Upper lobe of left lung (tissue), 6 donors: ENCODE data around the gene TMEM258. TPM values are rescaled to one million over a fixed set of nuclear protein-coding genes. Genes with fewer than 3 reads are reported as not detected.

ENCODE experiments used
- ATAC-seq, 2 donors: fragments of 200-7000 bp; cut with Tn5 transposase; one replicate each; pipeline ENCODE4 v1.9.1; 2022; ENCODE audit warnings: mild to moderate bottlenecking in 2 of 2, moderate library complexity in 2 of 2; ENCODE audit not compliant: low FRiP score in 2 of 2
- DNase-seq, 2 donors: peaks; one replicate each; pipeline ENCODE4 v3.0.0-alpha.2; 2019 to 2020
- H3K27ac ChIP-seq, 4 donors: fragments of 200-600 bp; sonication (generic); one replicate each; pipeline ENCODE4 v1.5.1; 2016 to 2019
- H3K27me3 ChIP-seq, 4 donors: fragments of 200-600 bp; sonication (generic); one replicate each; pipeline ENCODE4 v1.5.1; 2017 to 2019
- H3K36me3 ChIP-seq, 4 donors: fragments of 200-600 bp; sonication (generic); one replicate each; pipeline ENCODE4 v1.5.1; 2016 to 2019
- H3K4me1 ChIP-seq, 4 donors: fragments of 200-600 bp; sonication (generic); one replicate each; pipeline ENCODE4 v1.5.1; 2018 to 2019
- H3K4me3 ChIP-seq, 4 donors: fragments of 200-600 bp; sonication (generic); one replicate each; pipeline ENCODE4 v1.5.1; 2017 to 2019; ENCODE audit warnings: mild to moderate bottlenecking in 2 of 4, moderate library complexity in 1 of 4
- H3K9me3 ChIP-seq, 4 donors: fragments of 200-600 bp; sonication (generic); one replicate each; pipeline ENCODE4 v1.5.1; 2018 to 2019
- EP300 ChIP-seq, 4 donors: sonication (generic); formaldehyde crosslinking; IDR thresholded peaks; one replicate each; pipeline ENCODE4 v1.5.1; 2017; ENCODE audit warnings: antibody characterized with exemption in 4 of 4, control low read depth in 2 of 4
- POLR2A ChIP-seq, 4 donors: fragments of 450-650 bp; IDR thresholded peaks; one replicate each; pipeline ENCODE4 v1.5.1; 2016 to 2017; ENCODE audit warnings: antibody characterized with exemption in 4 of 4, mild to moderate bottlenecking in 2 of 4
- POLR2AphosphoS5 ChIP-seq, 2 donors: sonication (generic); formaldehyde crosslinking; IDR thresholded peaks; one replicate each; pipeline ENCODE4 v1.5.1; 2017; ENCODE audit warnings: antibody characterized with exemption in 2 of 2
- WGBS, 2 donors: methylation state at CpG; one replicate each; pipeline ENCODE4 v1.1.5; 2017 to 2018; 5-methylcytosine and 5-hydroxymethylcytosine counted together
- total RNA-seq, 6 donors: library from RNA; depleted of rRNA in 4 of 6; stranded (reverse); fragments of >200 nt in 4 of 6; gene quantifications; one replicate each; pipeline versions ENCODE4 v1.1.0 to v1.2.1, GENCODE V29; 2016 to 2021
- TF ChIP-seq, protein P1 (sequence below), 6 experiments: fragments of 450-650 bp in 4 of 6; fragments of 200-600 bp in 2 of 6; sonication (generic) in 2 of 6; IDR thresholded peaks; one replicate each; pipeline ENCODE4 v1.5.1; 2016 to 2019; ENCODE audit warnings: antibody characterized with exemption in 6 of 6
- donor health status: DM: no; HTN: no; CAD: no; lungs with moderate emphysema.
- donor health status: DM: no; HTN: yes; CAD: no; lungs with severe emphysema.

TMEM258 gene
- total RNA-seq, 6 donors from 2014 or later, result 8.4 to 106 (median 34.9) TPM

- Histone ChIP-seq H3K27ac (no peak overlapping the region), H3K4me1 (no peaks in the 10 kb centered on the region), H3K27me3 (no peaks in the 10 kb centered on the region), H3K9me3 (no peaks in the 10 kb centered on the region), H3K4me3 (no peak overlapping the region), H3K36me3 (peaks cover 13 to 64% (median 48%) of the 10 kb centered on the region in 4 donors)
- no peak for TF ChIP-seq POLR2AphosphoS5 (IDR thresholded peaks at IDR 0.05)
- TF ChIP-seq, protein P1, sequence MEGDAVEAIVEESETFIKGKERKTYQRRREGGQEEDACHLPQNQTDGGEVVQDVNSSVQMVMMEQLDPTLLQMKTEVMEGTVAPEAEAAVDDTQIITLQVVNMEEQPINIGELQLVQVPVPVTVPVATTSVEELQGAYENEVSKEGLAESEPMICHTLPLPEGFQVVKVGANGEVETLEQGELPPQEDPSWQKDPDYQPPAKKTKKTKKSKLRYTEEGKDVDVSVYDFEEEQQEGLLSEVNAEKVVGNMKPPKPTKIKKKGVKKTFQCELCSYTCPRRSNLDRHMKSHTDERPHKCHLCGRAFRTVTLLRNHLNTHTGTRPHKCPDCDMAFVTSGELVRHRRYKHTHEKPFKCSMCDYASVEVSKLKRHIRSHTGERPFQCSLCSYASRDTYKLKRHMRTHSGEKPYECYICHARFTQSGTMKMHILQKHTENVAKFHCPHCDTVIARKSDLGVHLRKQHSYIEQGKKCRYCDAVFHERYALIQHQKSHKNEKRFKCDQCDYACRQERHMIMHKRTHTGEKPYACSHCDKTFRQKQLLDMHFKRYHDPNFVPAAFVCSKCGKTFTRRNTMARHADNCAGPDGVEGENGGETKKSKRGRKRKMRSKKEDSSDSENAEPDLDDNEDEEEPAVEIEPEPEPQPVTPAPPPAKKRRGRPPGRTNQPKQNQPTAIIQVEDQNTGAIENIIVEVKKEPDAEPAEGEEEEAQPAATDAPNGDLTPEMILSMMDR (IDR thresholded peaks at IDR 0.05), result no peak
- no peak for TF ChIP-seq POLR2A (IDR thresholded peaks at IDR 0.05)
- TF ChIP-seq EP300 (IDR thresholded peaks at IDR 0.05), result no peak
- ATAC-seq (no peak), DNase-seq (peak in 1 of 2 donors; percentile 55)
- WGBS, 2 donors, result 59 to 72% methylated on average over 10 to 11 of the region's 13 CpGs
Observed at GRCh38 chr11:61783717-61784505, 8.5 kb downstream of the TMEM258 start.

GRCh38 chr11:61782841-61783240, 9.6 kb downstream of the TMEM258 start:
- 95 to 97% methylated on average over 9 to 11 of the region's 11 CpGs for WGBS, 2 donors
- no peak for TF ChIP-seq EP300 (IDR thresholded peaks at IDR 0.05)
- no peak for TF ChIP-seq POLR2A (IDR thresholded peaks at IDR 0.05)
- TF ChIP-seq POLR2AphosphoS5 (IDR thresholded peaks at IDR 0.05), result no peak

GRCh38 chr11:61782299-61782698, 10.1 kb downstream of the TMEM258 start:
- peaks cover 5 to 8% (median 6%) of the 10 kb centered on the region in 4 donors for H3K4me1 ChIP-seq
- H3K27ac ChIP-seq, result no peak overlapping the region
- WGBS, 2 donors, result 85 to 92% methylated on average over 3 of the region's 3 CpGs
- ATAC-seq (no peak), DNase-seq (no peak)
- TF ChIP-seq POLR2A (IDR thresholded peaks at IDR 0.05), result no peak
- TF ChIP-seq, protein P1 (IDR thresholded peaks at IDR 0.05), result no peak
- no peak for TF ChIP-seq POLR2AphosphoS5 (IDR thresholded peaks at IDR 0.05)
- no peak for TF ChIP-seq EP300 (IDR thresholded peaks at IDR 0.05)
- H3K27me3 ChIP-seq, result no peaks in the 10 kb centered on the region
- no peak overlapping the region for H3K4me3 ChIP-seq
- H3K36me3 ChIP-seq, result peaks cover 0 to 48% (median 35%) of the 10 kb centered on the region in 4 donors
- H3K9me3 ChIP-seq, result no peaks in the 10 kb centered on the region

More at GRCh38 chr11:61782841-61783240, 9.6 kb downstream of the TMEM258 start:
- no peaks in the 10 kb centered on the region for H3K9me3 ChIP-seq
- no peak overlapping the region for H3K4me3 ChIP-seq
- peaks cover 0 to 2% (median under 1%) of the 10 kb centered on the region in 4 donors for H3K4me1 ChIP-seq
- ATAC-seq (no peak), DNase-seq (peak in 1 of 2 donors; percentile 29)
- no peaks in the 10 kb centered on the region for H3K27me3 ChIP-seq
- peaks cover 3 to 53% (median 39%) of the 10 kb centered on the region in 4 donors for H3K36me3 ChIP-seq
- no peak overlapping the region for H3K27ac ChIP-seq

DNA sequence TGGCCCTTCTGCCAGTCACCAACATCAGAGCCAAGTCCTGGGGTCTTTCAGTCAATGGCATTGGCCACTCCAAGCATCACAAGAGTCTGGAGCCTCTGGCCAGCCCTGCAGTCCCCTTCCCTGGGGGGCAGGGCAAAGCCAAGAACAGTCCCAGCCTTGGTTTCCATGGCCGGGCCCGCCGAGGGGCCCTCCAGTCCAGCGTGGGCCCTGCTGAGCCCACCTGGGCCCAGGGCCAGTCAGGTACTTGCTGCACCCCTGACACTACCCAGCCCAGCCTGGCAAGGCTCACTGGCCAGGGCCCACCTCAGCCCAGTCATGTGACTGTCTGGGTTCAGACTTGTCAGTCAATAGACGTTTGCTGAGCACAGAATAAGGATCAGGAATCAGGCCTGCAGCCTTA, 10.8 kb downstream of the TMEM258 start:
- Histone ChIP-seq H3K27me3 (no peaks in the 10 kb centered on the region), H3K36me3 (peaks cover 0 to 41% (median 28%) of the 10 kb centered on the region in 4 donors), H3K9me3 (no peaks in the 10 kb centered on the region), H3K27ac (no peak overlapping the region), H3K4me3 (no peak overlapping the region), H3K4me1 (peaks cover 9 to 15% (median 10%) of the 10 kb centered on the region in 4 donors)
- ATAC-seq, result no peak
- no peak for TF ChIP-seq EP300 (IDR thresholded peaks at IDR 0.05)
- TF ChIP-seq, protein P1 (IDR thresholded peaks at IDR 0.05), result no peak
- no peak for TF ChIP-seq POLR2AphosphoS5 (IDR thresholded peaks at IDR 0.05)
- no peak for TF ChIP-seq POLR2A (IDR thresholded peaks at IDR 0.05)
- WGBS, 2 donors, result 64 to 90% methylated on average over 2 to 5 of the region's 5 CpGs
- no peak for DNase-seq

DNA sequence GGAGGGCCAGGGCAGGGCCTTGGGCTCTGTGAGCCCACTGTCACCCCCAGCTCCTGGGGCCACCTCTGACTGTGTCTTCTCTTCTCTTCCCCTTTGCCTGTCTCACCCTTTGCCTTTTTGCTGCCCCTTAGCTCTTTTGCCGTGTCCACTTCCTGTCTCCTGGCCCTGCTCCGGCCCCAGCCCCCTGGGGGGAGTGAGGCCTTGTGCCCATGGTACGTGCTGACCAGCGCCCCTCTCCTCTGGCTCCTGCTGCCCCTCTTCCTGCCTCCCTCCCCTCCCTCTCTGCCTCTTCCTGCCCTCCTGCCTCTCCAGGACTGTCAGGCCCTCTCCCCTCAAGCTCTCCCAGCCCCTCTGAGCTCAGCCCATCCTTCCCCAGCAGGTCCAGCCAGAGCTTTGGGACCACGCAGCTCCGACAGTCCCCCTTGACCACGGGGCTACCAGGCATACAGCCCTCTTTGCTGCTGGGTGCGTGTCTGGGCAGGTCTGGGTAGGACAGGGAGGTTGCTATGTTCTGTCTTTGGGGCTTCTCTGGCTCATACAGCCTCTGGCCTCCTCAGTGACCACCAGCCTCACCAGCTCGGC, 11.7 kb downstream of the TMEM258 start:
- Histone ChIP-seq H3K4me1 (peaks cover 9 to 18% (median 10%) of the 10 kb centered on the region in 4 donors), H3K36me3 (peaks cover 0 to 32% (median 20%) of the 10 kb centered on the region in 4 donors), H3K4me3 (no peak overlapping the region), H3K9me3 (no peaks in the 10 kb centered on the region), H3K27me3 (no peaks in the 10 kb centered on the region), H3K27ac (no peak overlapping the region)
- DNase-seq, result no peak
- ATAC-seq, result no peak
- 86 to 89% methylated on average over 9 of the region's 9 CpGs for WGBS, 2 donors
- TF ChIP-seq POLR2AphosphoS5 (IDR thresholded peaks at IDR 0.05) (no peak), EP300 (IDR thresholded peaks at IDR 0.05) (no peak), POLR2A (IDR thresholded peaks at IDR 0.05) (no peak)
- TF ChIP-seq, protein P1 (IDR thresholded peaks at IDR 0.05), result no peak
